H9 (cell line): ENCODE measurements around the gene SPRY4. TPM values are rescaled to one million over a fixed set of nuclear protein-coding genes. Genes with fewer than 3 reads are reported as not detected.

Experiments
- DNase-seq: peaks from one replicate; pipeline ENCODE4 v3.0.0-alpha.2; 2017
- H2AFZ ChIP-seq: one replicate; pipeline ENCODE4 v1.6.1; 2013; ENCODE audit warnings: mild to moderate bottlenecking, low read length, control low read depth, moderate library complexity
- H2AK5ac ChIP-seq: 2 replicates; pipeline ENCODE4 v1.6.1; 2013; ENCODE audit warnings: low read length, control low read depth, mixed read lengths; ENCODE audit not compliant: insufficient read length
- H2BK120ac ChIP-seq: one replicate; pipeline ENCODE4 v1.6.1; 2013; ENCODE audit warnings: low read depth, mild to moderate bottlenecking, low read length, control low read depth, inconsistent platforms; ENCODE audit not compliant: poor library complexity, severe bottlenecking
- H2BK12ac ChIP-seq: 2 replicates; pipeline ENCODE4 v1.6.1; 2013; ENCODE audit warnings: low read length, control low read depth, mixed read lengths, low read depth; ENCODE audit not compliant: insufficient read length
- H2BK15ac ChIP-seq: 2 replicates; pipeline ENCODE4 v1.6.1; 2013; ENCODE audit warnings: low read depth, low read length, control low read depth
- H2BK20ac ChIP-seq: one replicate; pipeline ENCODE4 v1.6.1; 2013; ENCODE audit warnings: low read depth, mild to moderate bottlenecking, low read length, control low read depth, inconsistent platforms; ENCODE audit not compliant: poor library complexity, severe bottlenecking
- H2BK5ac ChIP-seq: 2 replicates; pipeline ENCODE4 v1.6.1; 2013; ENCODE audit warnings: low read length, control low read depth, mixed read lengths; ENCODE audit not compliant: insufficient read length
- H3K14ac ChIP-seq: 2 replicates; pipeline ENCODE4 v1.6.1; 2013; ENCODE audit warnings: low read length, control low read depth; ENCODE audit not compliant: insufficient read depth
- H3K18ac ChIP-seq: 2 replicates; pipeline ENCODE4 v1.6.1; 2013; ENCODE audit warnings: low read depth, mild to moderate bottlenecking, mixed read lengths, low read length, control low read depth; ENCODE audit not compliant: insufficient read length
- H3K23ac ChIP-seq: 2 replicates; pipeline ENCODE4 v1.6.1; 2013; ENCODE audit warnings: low read length, control low read depth, mixed read lengths, low read depth; ENCODE audit not compliant: insufficient read length
- H3K23me2 ChIP-seq: 2 replicates; pipeline ENCODE4 v1.6.1; 2013; ENCODE audit warnings: low read depth, mild to moderate bottlenecking, mixed read lengths, low read length, control low read depth; ENCODE audit not compliant: insufficient read length, poor library complexity, severe bottlenecking
- H3K27ac ChIP-seq: 2 replicates; pipeline ENCODE4 v1.5.1; 2013; ENCODE audit warnings: low read length, control low read depth, mixed read lengths, low read depth; ENCODE audit not compliant: insufficient read length
- H3K27me3 ChIP-seq: 2 replicates; pipeline ENCODE4 v1.6.1; 2013; ENCODE audit warnings: low read length, control low read depth, inconsistent platforms; ENCODE audit not compliant: insufficient read depth
- H3K4ac ChIP-seq: 2 replicates; pipeline ENCODE4 v1.6.1; 2013; ENCODE audit warnings: low read depth, mild to moderate bottlenecking, control low read depth, inconsistent platforms, low read length, moderate library complexity
- H3K4me1 ChIP-seq: 2 replicates; pipeline ENCODE4 v1.6.1; 2013; ENCODE audit warnings: low read length, control low read depth, inconsistent platforms; ENCODE audit not compliant: insufficient read depth
- H3K4me2 ChIP-seq: 2 replicates; pipeline ENCODE4 v1.6.1; 2013; ENCODE audit warnings: low read length, control low read depth, mixed read lengths; ENCODE audit not compliant: insufficient read length, insufficient read depth
- H3K56ac ChIP-seq: 2 replicates; pipeline ENCODE4 v1.6.1; 2013; ENCODE audit warnings: low read depth, mild to moderate bottlenecking, mixed read lengths, low read length, control low read depth; ENCODE audit not compliant: insufficient read length
- H3K79me1 ChIP-seq: 2 replicates; pipeline ENCODE4 v1.6.1; 2013; ENCODE audit warnings: low read depth, mild to moderate bottlenecking, moderate library complexity, low read length, control low read depth, inconsistent platforms; ENCODE audit not compliant: insufficient read depth, poor library complexity, severe bottlenecking
- H3K79me2 ChIP-seq: 2 replicates; pipeline ENCODE4 v1.6.1; 2013; ENCODE audit warnings: low read length, control low read depth, inconsistent platforms; ENCODE audit not compliant: insufficient read depth
- H3K9ac ChIP-seq: 2 replicates; pipeline ENCODE4 v1.6.1; 2013; ENCODE audit warnings: low read length, control low read depth, mixed read lengths; ENCODE audit not compliant: insufficient read length; ENCODE audit errors: extremely low read depth
- H3K9me3 ChIP-seq: one replicate; pipeline ENCODE4 v1.6.1; 2013; ENCODE audit warnings: low read depth, low read length, inconsistent platforms; ENCODE audit not compliant: control insufficient read depth
- H3T11ph ChIP-seq: one replicate; pipeline ENCODE4 v1.6.1; 2013; ENCODE audit warnings: mild to moderate bottlenecking, low read length, control low read depth, inconsistent platforms
- H4K20me1 ChIP-seq: one replicate; pipeline ENCODE4 v1.6.1; 2013; ENCODE audit not compliant: control insufficient read depth, insufficient read length, insufficient read depth
- H4K5ac ChIP-seq: 2 replicates; pipeline ENCODE4 v1.6.1; 2013; ENCODE audit warnings: low read depth, mild to moderate bottlenecking, mixed read lengths, low read length, control low read depth; ENCODE audit not compliant: insufficient read length
- H4K8ac ChIP-seq: replicated peaks from 2 replicates; pipeline ENCODE4 v1.6.1; 2013; ENCODE audit warnings: low read length, control low read depth, mixed read lengths, low read depth; ENCODE audit not compliant: insufficient read length
- H4K91ac ChIP-seq: 2 replicates; pipeline ENCODE4 v1.6.1; 2013; ENCODE audit warnings: low read depth, mild to moderate bottlenecking, moderate library complexity, mixed read lengths, low read length, control low read depth; ENCODE audit not compliant: insufficient read length
- H3K27ac Mint-ChIP-seq, 3 experiments: 2 replicates in 2 of 3; 3 replicates in 1 of 3; pipeline ENCODE4 v1.8.0; 2020 to 2021; ENCODE audit warnings: mixed read lengths in 3 of 3, mild to moderate bottlenecking in 1 of 3, moderate library complexity in 1 of 3
- H3K27me3 Mint-ChIP-seq: 2 replicates; pipeline ENCODE4 v1.8.0; 2021; ENCODE audit warnings: low read depth, mild to moderate bottlenecking, moderate library complexity, mixed read lengths
- H3K36me3 Mint-ChIP-seq, 3 experiments: 2 replicates in 2 of 3; 3 replicates in 1 of 3; pipeline ENCODE4 v1.8.0; 2020 to 2021; ENCODE audit warnings: low read depth in 3 of 3, mixed read lengths in 3 of 3; ENCODE audit not compliant: insufficient read depth in 1 of 3
- H3K4me1 Mint-ChIP-seq, 2 experiments: 2 replicates each; pipeline ENCODE4 v1.8.0; 2020; ENCODE audit warnings: mixed read lengths in 2 of 2
- H3K4me3 Mint-ChIP-seq, 2 experiments: 2 replicates in 1 of 2; 3 replicates in 1 of 2; pipeline ENCODE4 v1.8.0; 2020 to 2021; ENCODE audit warnings: mild to moderate bottlenecking in 2 of 2, mixed read lengths in 2 of 2, moderate library complexity in 1 of 2
- H3K9me3 Mint-ChIP-seq, 2 experiments: 2 replicates in 1 of 2; 3 replicates in 1 of 2; pipeline ENCODE4 v1.8.0; 2020; ENCODE audit warnings: mild to moderate bottlenecking in 2 of 2, mixed read lengths in 2 of 2, moderate library complexity in 1 of 2
- CTCF ChIP-seq: fragments of 200-600 bp; sonication (generic); conservative IDR thresholded peaks from 3 replicates; pipeline ENCODE4 v1.8.0; 2021; ENCODE audit warnings: antibody characterized with exemption, mild to moderate bottlenecking
- WGBS: extraction: QIAGEN DNeasy Blood & Tissue Kit; methylation state at CpG from one replicate; pipeline ENCODE4 v1.1.7; 2013; ENCODE audit warnings: missing lambda C conversion rate, low lambda C conversion rate, mixed read lengths; ENCODE audit not compliant: insufficient read length; ENCODE audit errors: extremely low coverage; 5-methylcytosine and 5-hydroxymethylcytosine counted together
- total RNA-seq: library from RNA; stranded (reverse); gene quantifications from 2 replicates; pipeline ENCODE4 v1.2.1, GENCODE V29; 2021

Gene SPRY4
- total RNA-seq, 1 experiment from 2014 or later: 92.4 TPM

GRCh38 chr5:142323480-142324135, 1.2 kb downstream of the SPRY4 start:
- Mint-ChIP-seq H3K27me3 (peaks cover 6% of the 10 kb centered on the region), H3K4me1 (peaks cover 60 to 73% of the 10 kb centered on the region in 2 experiments), H3K27ac (peak overlapping the region in 2 of 3 experiments; percentile 17 to 87; a peak in 4 of 7 replicates), H3K36me3 (peaks cover 0 to 51% (median 44%) of the 10 kb centered on the region in 3 experiments; a peak in 5 of 7 replicates), H3K9me3 (peaks cover 0 to 2% of the 10 kb centered on the region in 2 experiments; a peak in 1 of 5 replicates), H3K4me3 (peak overlapping the region; percentile 96 to 99)
- Histone ChIP-seq H3K9me3 (no peaks in the 10 kb centered on the region), H4K5ac (no peak overlapping the region), H4K20me1 (peaks cover 10% of the 10 kb centered on the region), H2BK12ac (no peak overlapping the region), H3K4me2 (peak overlapping the region; percentile 94), H3K23me2 (peaks cover 38% of the 10 kb centered on the region), H3K79me2 (peaks cover 63% of the 10 kb centered on the region), H3K27ac (no peak overlapping the region), H3T11ph (no peak overlapping the region), H2AK5ac (no peak overlapping the region), H3K18ac (no peak overlapping the region), H4K8ac (no peak overlapping the region), H4K91ac (no peak overlapping the region), H3K79me1 (no peaks in the 10 kb centered on the region), H2BK15ac (no peak overlapping the region), H2BK5ac (no peak overlapping the region), H3K56ac (no peak overlapping the region), H2BK120ac (no peak overlapping the region), H3K27me3 (no peaks in the 10 kb centered on the region), H2BK20ac (no peak overlapping the region), H3K9ac (peak overlapping the region; percentile 89), H3K14ac (peak overlapping the region; percentile 45), H3K4me1 (peaks cover 12% of the 10 kb centered on the region; the same call in 1 of the 2 replicates), H2AFZ (no peak overlapping the region), H3K23ac (no peak overlapping the region), H3K4ac (no peak overlapping the region)
- no peak for DNase-seq
- WGBS: no CpG with 5 or more reads among the region's 19 CpGs
- TF ChIP-seq CTCF: no peak
